WTC11 (cell line): ENCODE results near the gene TCF12.

ENCODE experiments used
- AR ChIP-seq: fragments of 250-450 bp; sonication (Bioruptor Pico); IDR thresholded peaks from 2 replicates; pipeline ENCODE4 v1.9.0; 2021; ENCODE audit warnings: mild to moderate bottlenecking
- CREB1 ChIP-seq: sonication (generic); formaldehyde crosslinking; IDR thresholded peaks from 2 replicates; pipeline ENCODE4 v1.8.0; 2023; ENCODE audit warnings: mild to moderate bottlenecking, missing genetic modification reagents
- CTCF ChIP-seq: fragments of 200-600 bp; IDR thresholded peaks from 2 replicates; pipeline ENCODE4 v1.8.0; 2022; ENCODE audit warnings: antibody characterized with exemption
- FOXJ3 ChIP-seq: sonication (generic); formaldehyde crosslinking; IDR thresholded peaks from 2 replicates; pipeline ENCODE4 v1.9.0; 2021; ENCODE audit warnings: missing genetic modification reagents, mild to moderate bottlenecking, borderline replicate concordance
- FOXK1 ChIP-seq: sonication (generic); formaldehyde crosslinking; IDR thresholded peaks from 2 replicates; pipeline ENCODE4 v1.8.0; 2022; ENCODE audit warnings: mild to moderate bottlenecking, moderate library complexity, missing genetic modification reagents
- HMGA2 ChIP-seq: fragments of 250-450 bp; sonication (Bioruptor Pico); IDR thresholded peaks from 2 replicates; pipeline ENCODE4 v1.4.0; 2021; ENCODE audit warnings: mild to moderate bottlenecking, moderate library complexity
- IRF2 ChIP-seq: sonication (generic); formaldehyde crosslinking; IDR thresholded peaks from 2 replicates; pipeline ENCODE4 v1.8.0; 2022; ENCODE audit warnings: low read depth, missing genetic modification reagents, borderline replicate concordance
- NR2C2 ChIP-seq: sonication (generic); formaldehyde crosslinking; IDR thresholded peaks from 2 replicates; pipeline ENCODE4 v1.8.0; 2022; ENCODE audit warnings: mild to moderate bottlenecking, missing genetic modification reagents
- NR3C1 ChIP-seq: sonication (generic); formaldehyde crosslinking; conservative IDR thresholded peaks from 2 replicates; pipeline ENCODE4 v1.8.1; 2023; ENCODE audit warnings: low read depth, mild to moderate bottlenecking, missing genetic modification reagents
- SP1 ChIP-seq: sonication (generic); formaldehyde crosslinking; conservative IDR thresholded peaks from 2 replicates; pipeline ENCODE4 v1.8.1; 2022; ENCODE audit warnings: missing genetic modification reagents
- ZNF317 ChIP-seq: sonication (generic); formaldehyde crosslinking; IDR thresholded peaks from 2 replicates; pipeline ENCODE4 v1.8.1; 2023; ENCODE audit warnings: low read depth, mild to moderate bottlenecking, moderate library complexity, missing genetic modification reagents, borderline replicate concordance
- ZNF423 ChIP-seq: fragments of 250-450 bp; sonication (Bioruptor Pico); IDR thresholded peaks from 2 replicates; pipeline ENCODE4 v2.1.2; 2022; ENCODE audit warnings: mild to moderate bottlenecking, moderate library complexity
- ZNF512 ChIP-seq: sonication (generic); formaldehyde crosslinking; IDR thresholded peaks from 2 replicates; pipeline ENCODE4 v1.8.1; 2022; ENCODE audit warnings: missing genetic modification reagents, borderline replicate concordance
- ZNF671 ChIP-seq: fragments of 250-450 bp; sonication (Bioruptor Pico); IDR thresholded peaks from 2 replicates; pipeline ENCODE4 v1.8.0; 2021; ENCODE audit warnings: mild to moderate bottlenecking

GRCh38 chr15:57143511-57144078, 225.2 kb downstream of the TCF12 start:
- TF ChIP-seq IRF2 (CRISPR knock-in tag): no peak
- no peak for TF ChIP-seq CTCF
- TF ChIP-seq ZNF423 (CRISPR knock-in tag): no peak
- no peak for TF ChIP-seq SP1 (CRISPR knock-in tag)
- TF ChIP-seq CREB1 (CRISPR knock-in tag): no peak
- TF ChIP-seq NR2C2 (CRISPR knock-in tag): no peak
- TF ChIP-seq ZNF671: no peak
- TF ChIP-seq FOXJ3 (CRISPR knock-in tag): no peak
- TF ChIP-seq ZNF317 (CRISPR knock-in tag): no peak
- no peak for TF ChIP-seq NR3C1 (CRISPR knock-in tag)
- no peak for TF ChIP-seq ZNF512 (CRISPR knock-in tag)
- TF ChIP-seq AR (CRISPR knock-in tag): no peak
- no peak for TF ChIP-seq FOXK1 (CRISPR knock-in tag)
- TF ChIP-seq HMGA2: no peak
